Islet of Langerhans (tissue), 1 donor: ENCODE results near the gene CDYL.
"Not testable (repeated sequence)": the region's sequence is repeated elsewhere in the genome, so short reads cannot be mapped to it uniquely, and the experiment has no call there.

Experiments
- FAIRE-seq: peaks from one replicate; lab custom pipeline; 2011; peaks lifted over from hg19 to GRCh38; lab: Jason Lieb, UNC

The CDYL gene

GRCh38 chr6:4805553-4806336, 29.5 kb downstream of the CDYL start:
- FAIRE-seq, result no peak

DNA sequence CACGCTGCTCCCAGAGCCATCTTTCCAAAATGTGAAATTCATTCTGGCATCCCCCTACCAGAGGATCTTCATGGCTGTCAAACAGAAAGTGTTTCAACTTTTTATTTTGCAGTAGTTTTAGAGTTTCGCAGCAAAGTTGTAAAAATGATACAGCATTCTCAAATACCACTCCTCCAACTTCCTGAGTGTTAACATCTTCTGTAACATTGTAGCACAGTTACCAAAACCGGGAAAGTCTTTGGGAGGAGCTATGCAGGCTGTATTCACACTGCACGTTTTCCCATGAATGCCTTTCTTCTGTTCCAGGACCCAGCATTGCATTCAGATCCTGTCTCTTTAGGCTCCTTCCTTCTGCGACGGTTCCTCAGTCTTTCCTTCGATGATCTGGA, 30.1 kb downstream of the CDYL start:
- no peak for FAIRE-seq

- FAIRE-seq, result no peak
These were observed 30.6 kb downstream of the CDYL start for GRCh38 chr6:4806791-4807190.

DNA sequence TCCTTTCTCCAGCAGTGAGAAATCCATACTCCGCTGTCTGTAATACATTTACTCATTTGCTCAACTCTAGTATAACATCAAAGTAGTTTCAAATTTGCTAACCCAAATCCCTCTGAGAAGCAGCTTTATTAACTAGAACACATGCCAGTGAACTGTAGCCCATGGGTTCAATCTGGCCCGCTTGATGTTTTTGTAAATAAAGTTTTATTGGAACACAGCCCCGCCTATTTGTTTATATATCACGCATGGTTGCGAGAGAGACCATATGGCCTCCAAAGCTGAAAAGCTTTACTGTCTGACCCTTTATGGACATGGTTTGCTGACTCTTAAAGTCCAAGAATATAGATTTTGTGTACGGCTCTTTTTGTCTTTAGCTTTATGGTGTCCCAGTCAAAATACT, 32.2 kb downstream of the CDYL start:
- FAIRE-seq, result no peak

- FAIRE-seq, result no peak
These were observed 34.1 kb downstream of the CDYL start for GRCh38 chr6:4809999-4810918.

- FAIRE-seq, result no peak
These were observed 35.9 kb downstream of the CDYL start for GRCh38 chr6:4812068-4812467.

DNA sequence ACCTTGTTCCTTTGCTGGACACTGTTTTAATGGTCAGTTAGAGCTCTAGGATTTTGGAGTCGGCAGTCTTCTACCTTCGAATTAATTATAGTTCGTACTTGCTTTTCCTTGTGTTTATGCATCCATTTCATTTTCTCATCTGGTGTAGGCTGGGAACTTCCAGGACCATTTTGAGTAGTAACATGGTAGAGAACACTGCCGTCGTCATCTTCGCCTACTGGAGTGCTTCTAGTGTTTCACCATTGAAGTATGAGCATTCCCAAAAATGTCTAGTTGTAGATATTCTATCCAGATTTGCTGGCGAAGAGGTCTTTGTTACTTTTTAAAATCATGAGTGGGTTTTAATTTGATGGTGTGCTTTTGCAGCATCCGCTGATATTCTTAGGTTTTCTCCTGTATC, 36.9 kb downstream of the CDYL start:
- FAIRE-seq, result no peak

GRCh38 chr6:4814212-4814611, 38.0 kb downstream of the CDYL start:
- FAIRE-seq, result no peak

GRCh38 chr6:4814987-4815386, 38.8 kb downstream of the CDYL start:
- FAIRE-seq, result no peak

DNA sequence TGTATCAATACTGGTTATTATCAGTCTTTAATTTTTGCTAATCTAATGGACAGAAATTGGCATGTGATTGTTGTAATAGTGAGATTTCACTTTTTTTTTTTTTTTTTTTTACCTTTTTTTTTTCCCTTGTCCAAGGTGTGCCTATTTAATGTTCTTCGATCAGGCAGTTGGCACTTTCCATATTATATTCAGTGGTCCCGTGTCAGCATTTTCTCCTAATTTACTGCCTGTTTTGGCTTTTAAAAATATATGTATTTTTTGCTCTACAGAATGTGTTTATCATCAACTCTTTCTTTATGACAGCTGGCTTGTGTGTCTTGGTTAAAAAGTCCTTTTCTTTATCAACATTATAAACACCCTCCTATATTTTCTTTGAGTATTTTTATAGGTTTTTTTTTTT, 39.4 kb downstream of the CDYL start:
- FAIRE-seq, result no peak

DNA sequence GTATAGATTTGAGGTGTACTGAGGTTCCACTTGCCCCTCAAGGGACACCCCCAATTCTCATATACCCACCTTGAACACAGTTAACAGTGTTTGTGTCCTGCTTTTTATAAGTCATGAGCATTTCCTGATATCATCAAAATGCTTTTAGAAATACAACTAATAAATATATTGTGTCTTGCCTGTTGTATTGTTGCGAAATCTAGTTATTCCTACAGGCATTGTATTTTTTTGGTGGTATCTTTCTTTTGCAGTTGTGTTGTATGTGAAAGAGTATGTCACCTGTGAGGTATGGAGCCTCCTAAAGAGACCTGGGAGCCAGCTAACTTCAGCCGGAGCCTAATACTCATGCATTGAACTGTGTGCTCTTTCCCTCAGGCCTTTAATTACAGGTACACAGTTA, 40.7 kb downstream of the CDYL start:
- no peak for FAIRE-seq

GRCh38 chr6:4817551-4817950, 41.3 kb downstream of the CDYL start:
- FAIRE-seq, result no peak

DNA sequence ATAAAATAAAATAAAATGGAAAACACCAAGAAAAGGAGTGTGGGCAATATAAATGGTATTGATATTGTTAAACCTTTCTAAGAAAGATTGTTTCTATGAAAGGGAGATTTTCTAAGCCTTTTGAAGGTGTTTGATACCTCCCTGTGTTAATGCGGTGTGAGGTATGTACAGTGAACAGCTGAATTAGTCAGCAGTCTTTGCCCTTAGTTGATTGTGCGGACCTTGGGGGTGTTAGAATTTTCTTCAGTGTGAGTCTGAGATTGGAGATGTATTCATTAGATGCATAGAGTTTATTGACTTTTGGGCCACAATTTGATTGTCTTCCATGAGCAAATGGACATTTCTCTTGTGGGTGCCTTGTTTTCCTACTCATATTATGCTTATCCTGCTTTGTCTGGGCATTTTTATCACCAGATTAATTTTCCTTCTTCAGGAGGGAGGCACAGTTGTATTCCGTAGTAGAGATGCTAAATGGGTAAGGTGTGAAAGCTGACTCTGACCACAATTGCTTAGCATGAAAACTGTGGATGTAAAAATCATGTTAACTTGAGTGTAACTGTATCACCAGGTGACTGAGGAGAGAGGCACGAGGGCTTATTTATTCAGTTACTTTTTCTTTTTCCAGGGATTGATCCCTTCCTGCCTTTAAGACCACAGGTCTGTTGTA, 42.2 kb downstream of the CDYL start:
- no peak for FAIRE-seq

DNA sequence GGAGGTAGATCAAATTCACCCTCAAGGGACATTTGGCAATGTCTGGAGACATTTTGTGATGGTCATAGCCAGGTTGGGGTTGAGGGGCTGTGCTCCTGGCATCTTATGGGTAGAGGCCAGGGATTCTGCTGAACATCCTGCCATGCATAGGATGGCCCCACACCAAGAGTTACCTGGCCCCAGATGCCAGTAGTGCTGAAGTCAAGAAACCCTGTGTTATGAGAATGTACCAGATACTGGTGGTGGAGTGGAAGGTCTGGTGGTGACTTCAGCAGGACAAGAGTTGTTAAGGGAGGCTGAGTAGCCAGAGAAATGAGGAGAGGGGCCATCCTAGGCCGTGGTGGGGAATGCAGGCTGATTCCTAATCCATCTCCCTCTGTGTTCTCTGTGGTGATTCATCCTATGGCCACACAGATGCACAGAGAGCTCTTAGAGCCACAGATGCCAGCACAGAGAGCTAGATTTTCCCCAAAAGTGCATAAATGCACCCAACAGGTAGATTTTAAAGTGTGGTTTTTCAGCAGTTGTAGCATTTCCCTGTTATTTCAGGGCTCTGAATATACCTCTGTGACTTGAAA, 43.6 kb downstream of the CDYL start:
- no peak for FAIRE-seq

DNA sequence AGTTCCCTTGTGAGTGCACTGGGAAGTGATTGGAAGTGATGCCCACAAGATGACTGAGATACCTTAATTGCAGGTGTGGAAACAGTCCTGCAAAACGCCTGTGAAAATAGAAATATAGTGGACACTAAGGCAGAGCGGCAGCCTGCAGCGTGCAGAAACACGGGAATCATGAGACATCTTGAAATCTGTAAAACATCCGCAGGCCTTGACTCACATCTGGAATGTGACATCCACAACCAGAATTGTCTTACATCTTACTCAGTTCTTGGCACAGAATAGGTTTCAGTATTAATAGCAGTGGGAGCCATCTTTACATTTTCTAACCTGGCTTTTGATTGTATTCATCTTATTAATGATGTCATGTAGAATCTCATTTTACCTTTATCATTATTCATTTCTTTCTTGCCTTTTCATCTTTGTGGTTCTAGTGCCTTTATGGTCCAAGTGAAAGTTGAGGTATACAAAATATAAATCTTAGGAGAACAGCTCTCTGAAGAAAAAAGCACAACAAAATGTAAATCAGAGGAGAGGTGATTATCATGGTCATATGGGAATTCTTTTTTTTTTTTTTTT, 44.6 kb downstream of the CDYL start:
- FAIRE-seq, result no peak

- no peak for FAIRE-seq
These were observed 46.3 kb downstream of the CDYL start for GRCh38 chr6:4822476-4822875.

DNA sequence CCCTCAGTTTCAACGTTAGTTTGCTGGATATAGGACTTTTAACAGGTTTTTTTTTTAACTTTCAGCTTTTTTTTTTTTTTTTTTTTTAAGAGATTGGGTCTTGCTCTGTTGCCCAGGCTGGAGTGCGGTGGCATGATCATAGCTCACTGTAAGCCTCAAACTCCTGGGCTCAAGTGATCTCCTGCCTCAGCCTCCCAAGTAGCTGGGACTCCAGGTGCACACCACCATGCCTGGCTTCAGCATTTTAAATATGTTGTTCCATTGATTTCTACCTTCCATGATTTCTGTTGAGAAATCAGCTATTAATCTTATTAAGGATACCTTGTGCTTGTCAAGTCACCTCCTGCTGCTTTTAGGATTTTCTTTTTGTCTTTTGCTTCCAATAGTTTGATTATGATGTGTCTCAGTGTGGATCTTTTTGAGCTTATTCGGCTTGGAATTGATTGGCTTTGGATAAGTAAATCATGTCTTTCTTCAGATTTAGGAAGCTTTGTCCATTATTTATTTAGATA, 52.0 kb downstream of the CDYL start:
- no peak for FAIRE-seq

DNA sequence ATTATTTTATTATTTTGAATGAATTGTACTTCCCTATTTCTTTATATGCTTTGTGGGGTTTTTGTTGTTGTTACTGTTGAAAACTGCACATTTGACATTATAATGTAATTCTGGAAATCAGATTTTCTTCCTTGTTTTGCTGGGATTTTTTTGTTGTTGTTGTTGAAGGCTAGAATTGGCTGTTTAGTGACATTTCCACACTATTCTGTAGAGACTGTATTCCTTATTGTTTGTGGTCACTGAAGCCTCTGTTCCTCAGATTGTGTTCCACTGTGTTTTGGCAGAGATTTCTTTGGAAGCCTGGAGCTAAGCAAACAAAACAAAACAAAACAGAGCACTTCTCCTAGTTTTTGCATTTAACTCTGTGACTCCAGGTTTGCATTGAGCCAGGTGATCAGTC, 52.9 kb downstream of the CDYL start:
- no peak for FAIRE-seq

DNA sequence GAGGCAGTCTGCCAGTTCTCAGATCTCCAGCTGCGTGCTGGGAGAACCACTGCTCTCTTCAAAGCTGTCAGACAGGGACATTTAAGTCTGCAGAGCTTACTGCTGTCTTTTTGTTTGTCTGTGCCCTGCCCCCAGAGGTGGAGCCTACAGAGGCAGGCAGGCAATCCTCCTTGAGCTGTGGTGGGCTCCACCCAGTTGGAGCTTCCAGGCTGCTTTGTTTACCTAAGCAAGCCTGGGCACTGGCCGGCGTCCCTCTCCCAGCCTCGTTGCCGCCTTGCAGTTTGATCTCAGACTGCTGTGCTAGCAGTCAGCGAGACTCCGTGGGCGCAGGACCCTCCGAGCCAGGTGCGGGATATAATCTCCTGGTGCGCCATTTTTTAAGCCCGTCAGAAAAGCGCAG, 59.3 kb downstream of the CDYL start:
- not testable (repeated sequence) for FAIRE-seq

DNA sequence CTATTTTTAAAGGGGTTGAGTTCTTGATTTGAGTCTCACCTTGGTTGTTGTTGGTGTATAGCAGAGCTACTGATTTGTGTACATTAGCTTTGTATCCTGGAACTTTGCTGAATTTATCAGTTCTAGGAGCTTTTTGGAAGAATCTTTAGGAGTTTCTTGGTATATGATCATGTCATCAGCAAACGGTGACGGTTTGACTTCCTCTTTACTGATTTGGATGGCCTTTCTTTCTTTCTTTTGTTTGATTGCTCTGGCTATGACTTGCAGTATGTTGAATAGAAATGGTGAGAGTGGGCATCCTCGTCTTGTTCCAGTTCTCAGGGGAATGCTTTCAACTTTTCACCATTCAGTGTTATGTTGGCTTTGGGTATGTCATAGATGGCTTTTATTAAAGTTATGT, 64.0 kb downstream of the CDYL start:
- no peak for FAIRE-seq

DNA sequence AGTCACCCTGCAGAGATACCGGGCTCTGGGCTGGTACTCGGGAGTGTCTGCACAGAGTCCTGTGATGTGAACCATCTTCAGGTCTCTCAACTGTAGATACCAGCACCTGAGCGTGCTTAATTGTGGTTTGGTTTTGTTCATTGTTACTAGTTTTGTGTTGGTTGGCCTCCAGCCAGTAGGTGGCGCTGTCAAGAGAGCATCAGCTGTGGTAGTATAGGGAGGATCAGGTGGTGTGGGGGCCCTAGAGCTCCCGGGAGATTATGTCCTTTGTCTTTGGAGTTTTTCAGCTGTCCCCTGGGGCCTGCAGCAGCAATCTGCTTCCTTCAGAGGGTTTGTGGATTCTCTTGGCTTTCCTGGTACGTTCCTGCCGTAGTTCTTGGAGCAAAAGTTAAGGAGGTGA, 67.9 kb downstream of the CDYL start:
- FAIRE-seq, result no peak

DNA sequence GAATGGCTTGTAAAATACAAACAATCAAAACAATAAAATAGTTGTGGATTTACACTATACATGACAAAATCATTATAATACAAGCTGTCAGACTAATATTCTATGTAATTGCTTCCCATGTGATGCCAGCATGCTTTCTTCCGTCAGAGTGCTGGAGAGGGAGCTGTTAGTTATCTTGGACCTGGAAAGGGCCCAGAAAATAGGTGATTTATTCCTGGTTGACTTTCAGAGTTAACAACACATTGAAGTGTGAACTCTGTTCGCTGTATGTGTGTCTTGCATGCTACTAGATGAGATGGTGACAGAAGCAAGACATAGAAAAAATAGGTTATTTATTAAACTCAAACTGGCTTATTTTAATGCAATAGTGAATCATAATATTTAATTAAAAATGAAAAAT, 70.2 kb downstream of the CDYL start:
- no peak for FAIRE-seq
